Measurements from ENCODE around the gene ZNF45. TPM values are rescaled to one million over a fixed set of nuclear protein-coding genes. Genes with fewer than 3 reads are reported as not detected.

Gene ZNF45
- total RNA-seq, 1 experiment from 2014 or later = 19.8 TPM

GRCh38 chr19:43939557-43940260 lies 4.6 kb upstream of the ZNF45 start:
- H3K79me1 ChIP-seq (ENCODE audit: insufficient read depth, low read depth, low read length, poor library complexity, severe bottlenecking) = no peaks in the 10 kb centered on the region
- no peak overlapping the region for H3K4me2 ChIP-seq (ENCODE audit: insufficient read depth, insufficient read length, low read length)
- Mint-ChIP-seq H3K27ac (no peak overlapping the region), H3K9me3 (peaks cover 26 to 40% of the 10 kb centered on the region in 2 experiments), H3K27me3 (ENCODE audit: low read depth) (peaks cover 24% of the 10 kb centered on the region), H3K4me3 (no peak overlapping the region), H3K4me1 (no peaks in the 10 kb centered on the region), H3K36me3 (ENCODE audit: insufficient read depth in 1 of 3, low read depth in 3 of 3) (no peaks in the 10 kb centered on the region; a peak in 1 of 7 replicates)
- no peaks in the 10 kb centered on the region for H3K23me2 ChIP-seq (ENCODE audit: insufficient read length, low read depth, low read length, poor library complexity, severe bottlenecking)
- H3K56ac ChIP-seq (ENCODE audit: insufficient read length, low read depth, low read length) = no peak overlapping the region
- no peaks in the 10 kb centered on the region for H3K4me1 ChIP-seq (ENCODE audit: insufficient read depth, low read length)
- no peak overlapping the region for H2BK120ac ChIP-seq (ENCODE audit: low read depth, low read length, poor library complexity, severe bottlenecking)
- H3K27ac ChIP-seq (ENCODE audit: insufficient read length, low read depth, low read length) = no peak overlapping the region
- no peak overlapping the region for H2BK12ac ChIP-seq (ENCODE audit: insufficient read length, low read depth, low read length)
- no peak overlapping the region for H2BK5ac ChIP-seq (ENCODE audit: insufficient read length, low read length)
- no peak overlapping the region for H2AFZ ChIP-seq (ENCODE audit: low read length)
- H4K20me1 ChIP-seq (ENCODE audit: control insufficient read depth, insufficient read depth, insufficient read length) = no peaks in the 10 kb centered on the region
- H3K9ac ChIP-seq (ENCODE audit: extremely low read depth, insufficient read length, low read length) = no peak overlapping the region
- no peak for DNase-seq
- no peak overlapping the region for H3T11ph ChIP-seq (ENCODE audit: low read length)
- no peak overlapping the region for H2AK5ac ChIP-seq (ENCODE audit: insufficient read length, low read length)
- H3K23ac ChIP-seq (ENCODE audit: insufficient read length, low read depth, low read length) = no peak overlapping the region
- H3K79me2 ChIP-seq (ENCODE audit: insufficient read depth, low read length) = no peaks in the 10 kb centered on the region
- H3K4ac ChIP-seq (ENCODE audit: low read depth, low read length) = no peak overlapping the region
- no peak overlapping the region for H4K91ac ChIP-seq (ENCODE audit: insufficient read length, low read depth, low read length)
- no peak overlapping the region for H3K14ac ChIP-seq (ENCODE audit: insufficient read depth, low read length)
- H3K9me3 ChIP-seq (ENCODE audit: control insufficient read depth, low read depth, low read length) = no peaks in the 10 kb centered on the region
- H2BK15ac ChIP-seq (ENCODE audit: low read depth, low read length) = no peak overlapping the region
- no peak overlapping the region for H4K8ac ChIP-seq (replicated peaks; ENCODE audit: insufficient read length, low read depth, low read length)
- WGBS (ENCODE audit: extremely low coverage, insufficient read length, low lambda C conversion rate) = no CpG with 5 or more reads among the region's 3 CpGs
- H4K5ac ChIP-seq (ENCODE audit: insufficient read length, low read depth, low read length) = no peak overlapping the region
- no peak for TF ChIP-seq CTCF (conservative IDR thresholded peaks at IDR 0.05)
- H3K27me3 ChIP-seq (ENCODE audit: insufficient read depth, low read length) = no peaks in the 10 kb centered on the region
- no peak overlapping the region for H3K18ac ChIP-seq (ENCODE audit: insufficient read length, low read depth, low read length)
- H2BK20ac ChIP-seq (ENCODE audit: low read depth, low read length, poor library complexity, severe bottlenecking) = no peak overlapping the region

Data from H9 (cell line).